Loucy (cell line): Measurements from ENCODE around the gene TAAR9.

ENCODE experiments used
- EZH2phosphoT487 ChIP-seq: fragments of 200-600 bp; IDR thresholded peaks from 2 replicates; pipeline ENCODE4 v1.6.1; 2018; ENCODE audit warnings: antibody characterized with exemption, mild to moderate bottlenecking, moderate library complexity, borderline replicate concordance
- TF ChIP-seq, protein P1 (sequence below): fragments of 200-600 bp; sonication (generic); conservative IDR thresholded peaks from 2 replicates; pipeline ENCODE4 v1.5.1; 2014; ENCODE audit warnings: mild to moderate bottlenecking, antibody characterized with exemption, low read length

DNA sequence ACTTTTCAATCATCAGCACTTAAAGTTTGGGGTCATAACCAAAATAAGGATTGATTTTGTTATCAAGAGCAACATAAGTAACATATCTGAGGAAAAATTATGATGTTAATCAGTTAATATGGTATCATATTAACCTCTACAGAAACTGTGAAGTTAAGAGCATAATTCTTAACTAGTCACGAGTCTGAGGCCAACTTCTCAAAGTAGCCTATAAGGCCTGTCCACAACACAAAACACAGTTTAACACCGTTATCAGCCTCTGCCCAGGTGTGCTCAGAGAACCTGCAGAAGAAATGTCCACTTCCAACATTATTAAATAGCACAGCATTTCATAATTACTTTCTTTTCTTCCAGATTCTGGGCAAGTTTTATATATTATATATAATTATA is 26.3 kb upstream of the TAAR9 start:
- TF ChIP-seq, protein P1, sequence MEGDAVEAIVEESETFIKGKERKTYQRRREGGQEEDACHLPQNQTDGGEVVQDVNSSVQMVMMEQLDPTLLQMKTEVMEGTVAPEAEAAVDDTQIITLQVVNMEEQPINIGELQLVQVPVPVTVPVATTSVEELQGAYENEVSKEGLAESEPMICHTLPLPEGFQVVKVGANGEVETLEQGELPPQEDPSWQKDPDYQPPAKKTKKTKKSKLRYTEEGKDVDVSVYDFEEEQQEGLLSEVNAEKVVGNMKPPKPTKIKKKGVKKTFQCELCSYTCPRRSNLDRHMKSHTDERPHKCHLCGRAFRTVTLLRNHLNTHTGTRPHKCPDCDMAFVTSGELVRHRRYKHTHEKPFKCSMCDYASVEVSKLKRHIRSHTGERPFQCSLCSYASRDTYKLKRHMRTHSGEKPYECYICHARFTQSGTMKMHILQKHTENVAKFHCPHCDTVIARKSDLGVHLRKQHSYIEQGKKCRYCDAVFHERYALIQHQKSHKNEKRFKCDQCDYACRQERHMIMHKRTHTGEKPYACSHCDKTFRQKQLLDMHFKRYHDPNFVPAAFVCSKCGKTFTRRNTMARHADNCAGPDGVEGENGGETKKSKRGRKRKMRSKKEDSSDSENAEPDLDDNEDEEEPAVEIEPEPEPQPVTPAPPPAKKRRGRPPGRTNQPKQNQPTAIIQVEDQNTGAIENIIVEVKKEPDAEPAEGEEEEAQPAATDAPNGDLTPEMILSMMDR: no peak
- TF ChIP-seq EZH2phosphoT487: no peak
